GM12878 (cell line): Measurements from ENCODE around the gene PTPRN2. TPM values are rescaled to one million over a fixed set of nuclear protein-coding genes. Genes with fewer than 3 reads are reported as not detected.

Experiments
- ATAC-seq: fragments of 200-7000 bp; cut with Tn5 transposase; 3 replicates; pipeline ENCODE4 v1.9.1; 2020; ENCODE audit warnings: mild to moderate bottlenecking, moderate library complexity
- BruUV-seq: library from RNA; stranded (reverse); fragments of 400-500 nt; replicated peaks from 2 replicates; lab custom pipeline; 2021; lab: Mats Ljungman, UMichigan
- CTCF ChIA-PET: fragments of 300-600 bp; sonication (Branson Sonifier 250); formaldehyde crosslinking; extraction: SDS; loops from one replicate; lab custom pipeline; 2021; ENCODE audit warnings: inconsistent platforms; lab: Yijun Ruan, JAX
- POLR2A ChIA-PET: fragments of 350-600 bp; formaldehyde crosslinking; extraction: SDS; loops from one replicate; lab custom pipeline; 2021; ENCODE audit warnings: inconsistent platforms; lab: Charles Lee
- RAD21 ChIA-PET: fragments of 300-600 bp; sonication (Branson Sonifier 250); formaldehyde crosslinking; loops from one replicate; lab custom pipeline; 2023; ENCODE audit warnings: antibody characterized with exemption; ENCODE audit not compliant: unreplicated experiment; lab: Charles Lee
- SMC1A ChIA-PET: fragments of 300-600 bp; sonication (Branson Sonifier 250); formaldehyde crosslinking; loops from one replicate; lab custom pipeline; 2023; ENCODE audit not compliant: unreplicated experiment, uncharacterized antibody; lab: Charles Lee
- DNase-seq: peaks from one replicate; pipeline ENCODE4 v3.0.0-alpha.2; 2011; ENCODE audit warnings: low read depth, low spot score
- FAIRE-seq: peaks from 3 replicates; lab custom pipeline; 2011; peaks lifted over from hg19 to GRCh38; lab: Jason Lieb, UNC
- H2AFZ ChIP-seq: 2 replicates; pipeline ENCODE4 v1.6.0; 2011; ENCODE audit warnings: low read depth, low read length, control low read depth; ENCODE audit not compliant: control insufficient read depth
- H3K27ac ChIP-seq: 2 replicates; pipeline ENCODE4 v1.5.1; 2011; ENCODE audit warnings: control low read depth; ENCODE audit not compliant: control insufficient read depth, insufficient read depth
- H3K27me3 ChIP-seq, 2 experiments: replicated peaks in 1 of 2; 2 replicates each; pipeline versions ENCODE4 v1.6.0 to v1.6.1; 2011; ENCODE audit warnings: low read length in 1 of 2; ENCODE audit not compliant: control insufficient read depth in 2 of 2, insufficient read depth in 2 of 2
- H3K36me3 ChIP-seq, 2 experiments: 2 replicates each; pipeline ENCODE4 v1.5.1; 2011; ENCODE audit warnings: low read length in 1 of 2; ENCODE audit not compliant: control insufficient read depth in 2 of 2, insufficient read depth in 2 of 2
- H3K4me1 ChIP-seq: 2 replicates; pipeline ENCODE4 v1.6.1; 2011; ENCODE audit warnings: mild to moderate bottlenecking, low read length, moderate library complexity, mixed read lengths; ENCODE audit not compliant: control insufficient read depth, insufficient read depth
- H3K4me2 ChIP-seq: 2 replicates; pipeline ENCODE4 v1.6.0; 2011; ENCODE audit warnings: control low read depth; ENCODE audit not compliant: control insufficient read depth, insufficient read depth
- H3K4me3 ChIP-seq: fragments of 200-600 bp; sonication (generic); 2 replicates; pipeline ENCODE4 v1.5.1; 2016
- H3K79me2 ChIP-seq: 2 replicates; pipeline ENCODE4 v1.6.0; 2011; ENCODE audit warnings: low read length; ENCODE audit not compliant: control insufficient read depth, insufficient read depth
- H3K9ac ChIP-seq: 2 replicates; pipeline ENCODE4 v1.8.0; 2011; ENCODE audit warnings: low read length, control low read depth, mixed read lengths; ENCODE audit not compliant: control insufficient read depth, insufficient read depth
- H3K9me3 ChIP-seq: replicated peaks from 3 replicates; pipeline ENCODE4 v1.5.1; 2011; ENCODE audit warnings: mild to moderate bottlenecking, low read length; ENCODE audit not compliant: control insufficient read depth, insufficient read depth
- H4K20me1 ChIP-seq: 2 replicates; pipeline ENCODE4 v1.6.0; 2011; ENCODE audit not compliant: control insufficient read depth, insufficient read depth
- BACH1 ChIP-seq: fragments of 450-650 bp; IDR thresholded peaks from 2 replicates; pipeline ENCODE4 v1.6.1; 2017; ENCODE audit warnings: mild to moderate bottlenecking, borderline replicate concordance
- BCL3 ChIP-seq: IDR thresholded peaks from 2 replicates; pipeline ENCODE4 v1.6.1; 2011; ENCODE audit warnings: borderline replicate concordance, low read depth, mild to moderate bottlenecking, moderate library complexity, low read length; ENCODE audit not compliant: insufficient read depth, poor library complexity, severe bottlenecking
- HCFC1 ChIP-seq: fragments of 150-350 bp; IDR thresholded peaks from 2 replicates; pipeline ENCODE4 v1.6.1; 2014; ENCODE audit warnings: low read length
- IKZF2 ChIP-seq, 2 experiments: fragments of 450-650 bp; IDR thresholded peaks; 2 replicates each; pipeline ENCODE4 v1.6.1; 2017; ENCODE audit warnings: mild to moderate bottlenecking in 2 of 2, moderate library complexity in 2 of 2
- IRF4 ChIP-seq: IDR thresholded peaks from 2 replicates; pipeline ENCODE4 v1.6.1; 2011; ENCODE audit warnings: low read depth, low read length
- JUNB ChIP-seq: IDR thresholded peaks from 2 replicates; pipeline ENCODE4 v1.6.1; 2016; ENCODE audit warnings: antibody characterized with exemption, mild to moderate bottlenecking
- PML ChIP-seq: IDR thresholded peaks from 2 replicates; pipeline ENCODE4 v1.6.1; 2012; ENCODE audit warnings: low read length, inconsistent platforms
- PRDM15 ChIP-seq: fragments of 450-650 bp; formaldehyde crosslinking; IDR thresholded peaks from 2 replicates; pipeline ENCODE4 v1.4.0; 2020; ENCODE audit warnings: mild to moderate bottlenecking, moderate library complexity
- RELB ChIP-seq: fragments of 450-650 bp; IDR thresholded peaks from 2 replicates; pipeline ENCODE4 v1.6.1; 2017; ENCODE audit warnings: low read depth, mild to moderate bottlenecking, moderate library complexity
- REST ChIP-seq: IDR thresholded peaks from 2 replicates; pipeline ENCODE4 v1.6.1; 2012; ENCODE audit warnings: mild to moderate bottlenecking, low read depth, low read length
- RFX5 ChIP-seq: IDR thresholded peaks from 2 replicates; pipeline ENCODE4 v1.6.1; 2011; ENCODE audit warnings: low read depth, low read length, improper control_type of control experiment
- SREBF2 ChIP-seq: IDR thresholded peaks from 2 replicates; pipeline ENCODE4 v1.6.1; 2012; ENCODE audit warnings: mild to moderate bottlenecking, low read length
- TARDBP ChIP-seq: IDR thresholded peaks from 2 replicates; pipeline ENCODE4 v1.6.1; 2016; ENCODE audit warnings: borderline replicate concordance
- TCF7 ChIP-seq: IDR thresholded peaks from 2 replicates; pipeline ENCODE4 v1.6.1; 2014; ENCODE audit warnings: antibody characterized with exemption, borderline replicate concordance
- ZNF384 ChIP-seq: IDR thresholded peaks from 2 replicates; pipeline ENCODE4 v1.6.1; 2012; ENCODE audit warnings: low read depth, mild to moderate bottlenecking, low read length, improper control_type of control experiment, borderline replicate concordance
- WGBS: methylation state at CpG from one replicate; pipeline ENCODE4 v1.1.6; 2016; ENCODE audit warnings: low lambda C conversion rate; ENCODE audit not compliant: insufficient replicate concordance, insufficient coverage; ENCODE audit errors: missing lambda C conversion rate; 5-methylcytosine and 5-hydroxymethylcytosine counted together
- in situ Hi-C: fragments of 300-500 bp; cut with MboI; formaldehyde crosslinking; loops from 9 replicates; pipeline ENCODE4 v1.14.3; 2018; ENCODE audit warnings: mixed read lengths
- intact Hi-C: fragments of 100-400 bp; cut with micrococcal nuclease; formaldehyde crosslinking; loops from one replicate; pipeline ENCODE4 v1.14.2; 2022; ENCODE audit not compliant: unreplicated experiment
- polyA plus RNA-seq, 11 experiments: library from polyadenylated mRNA; depleted of rRNA in 4 of 11; unstranded in 6 of 11; stranded (reverse) in 5 of 11; fragments of >200 nt; fragmentation: Nextera tagmentation in 4 of 11; fragmentation: Illumina TruSeq in 1 of 11; extraction: Ambion mirVana in 4 of 11; extraction: Trizol in 1 of 11; gene quantifications; 1 replicate in 1 of 11; 2 replicates in 10 of 11; pipeline versions ENCODE4 v1.2.1 to v1.2.3, GENCODE V29; 2011 to 2016; ENCODE audit warnings: inconsistent platforms in 2 of 11, missing spikeins in 2 of 11, low read depth in 1 of 11
- total RNA-seq, 4 experiments: library from RNA; depleted of rRNA in 3 of 4; stranded (reverse); fragments of >200 nt in 3 of 4; fragmentation: Illumina TruSeq in 1 of 4; extraction: Trizol in 1 of 4; gene quantifications; 2 replicates each; pipeline versions ENCODE4 v1.2.1 to v1.2.3, GENCODE V29; 2013 to 2021

Gene PTPRN2
- total and polyA plus RNA-seq, 10 of the 15 experiments (the other 5 are each of a cell fraction or from before 2014, with no cell fraction given) = 5.4 TPM; not detected in 9

GRCh38 chr7:158247758-158248487 lies 339.7 kb downstream of the PTPRN2 start:
- no peak overlapping the region for H2AFZ ChIP-seq
- no peak overlapping the region for H3K4me3 ChIP-seq
- ChIA-PET RAD21 (no interaction called here), CTCF (no interaction called here), SMC1A (no interaction called here), POLR2A (no interaction called here)
- in situ Hi-C loops (no loop called here), intact Hi-C loops (no loop called here)
- H3K4me1 ChIP-seq = no peaks in the 10 kb centered on the region
- H3K9me3 ChIP-seq = peaks cover 3% of the 10 kb centered on the region; the same call in 1 of the 3 replicates
- FAIRE-seq (no peak), DNase-seq (no peak), ATAC-seq (no peak)
- TF ChIP-seq REST = no peak
- TF ChIP-seq RELB = no peak
- no peak for TF ChIP-seq TARDBP
- no peak for TF ChIP-seq BCL3
- no peak for TF ChIP-seq JUNB
- no peak for TF ChIP-seq ZNF384
- TF ChIP-seq BACH1 = no peak
- no peak for TF ChIP-seq IKZF2 (IDR thresholded peaks at IDR 0.05)
- TF ChIP-seq SREBF2 = no peak
- no peak for TF ChIP-seq IRF4
- TF ChIP-seq PRDM15 (CRISPR knock-in tag) = no peak
- no peak for TF ChIP-seq HCFC1
- no peak for TF ChIP-seq RFX5
- no peak for TF ChIP-seq TCF7
- TF ChIP-seq PML = no peak
- H3K27ac ChIP-seq = no peak overlapping the region
- no peak overlapping the region for H3K4me2 ChIP-seq
- no peak overlapping the region for H3K9ac ChIP-seq
- BruUV-seq = no TSS peak
- no peaks in the 10 kb centered on the region for H3K27me3 ChIP-seq
- no peaks in the 10 kb centered on the region for H3K79me2 ChIP-seq
- 41% methylated on average over 14 of the region's 14 CpGs for WGBS
- no peaks in the 10 kb centered on the region for H3K36me3 ChIP-seq
- no peaks in the 10 kb centered on the region for H4K20me1 ChIP-seq
